Liver (tissue), 3 donors: ENCODE results near the gene ITIH4.

Experiments used
- CTCF ChIP-seq: fragments of 150-350 bp; IDR thresholded peaks from 2 replicates; pipeline ENCODE4 v1.5.1; 2017; ENCODE audit warnings: improper control_type of control experiment, low read depth, low read length; ENCODE audit not compliant: missing input control
- MAX ChIP-seq: IDR thresholded peaks from 2 replicates; pipeline ENCODE4 v1.6.1; 2016; ENCODE audit warnings: antibody characterized with exemption
- RAD21 ChIP-seq, 2 donors: IDR thresholded peaks; 2 replicates each; pipeline ENCODE4 v1.6.1; 2016; ENCODE audit warnings: antibody characterized with exemption in 2 of 2, mild to moderate bottlenecking in 2 of 2
- REST ChIP-seq: IDR thresholded peaks from 2 replicates; pipeline ENCODE4 v1.6.1; 2016; ENCODE audit warnings: antibody characterized with exemption, mild to moderate bottlenecking
- donor health status: healthy.
- donor health status: healthy.

- TF ChIP-seq REST (no peak), RAD21 (IDR thresholded peaks at IDR 0.05) (no peak), MAX (no peak), CTCF (no peak)
Measured at GRCh38 chr3:52836471-52836845, 6.0 kb upstream of the ITIH4 start.
